Thymus (tissue), 11 donors: ENCODE measurements around the gene VEZT. TPM values are rescaled to one million over a fixed set of nuclear protein-coding genes. Genes with fewer than 3 reads are reported as not detected.
"Not testable (repeated sequence)": the region's sequence is repeated elsewhere in the genome, so short reads cannot be mapped to it uniquely, and the experiment has no call there.

Source experiments
- DNase-seq, 9 donors: peaks; one replicate each; pipeline ENCODE4 v3.0.0-alpha.2; 2013; ENCODE audit warnings: low spot score in 9 of 9, low read depth in 6 of 9, missing footprints in 1 of 9
- H3K27ac ChIP-seq, 2 donors: one replicate each; pipeline ENCODE4 v1.5.1; 2013; ENCODE audit warnings: control low read depth in 1 of 2, low read depth in 1 of 2, low read length in 1 of 2, mild to moderate bottlenecking in 1 of 2, moderate library complexity in 1 of 2
- H3K27me3 ChIP-seq, 2 donors: one replicate each; pipeline ENCODE4 v1.5.1; 2013; ENCODE audit warnings: low read length in 1 of 2; ENCODE audit not compliant: control insufficient read depth in 2 of 2, insufficient read depth in 1 of 2
- H3K36me3 ChIP-seq, 2 donors: one replicate each; pipeline ENCODE4 v1.5.1; 2013; ENCODE audit warnings: low read length in 1 of 2, mild to moderate bottlenecking in 1 of 2, moderate library complexity in 1 of 2; ENCODE audit not compliant: control insufficient read depth in 2 of 2, insufficient read depth in 2 of 2
- H3K4me1 ChIP-seq, 2 donors: one replicate each; pipeline ENCODE4 v1.5.1; 2013; ENCODE audit warnings: low read length in 2 of 2; ENCODE audit not compliant: control insufficient read depth in 2 of 2, insufficient read depth in 2 of 2
- H3K4me3 ChIP-seq, 2 donors: one replicate each; pipeline ENCODE4 v1.5.1; 2013; ENCODE audit warnings: low read length in 2 of 2, control low read depth in 1 of 2, mild to moderate bottlenecking in 1 of 2
- H3K9me3 ChIP-seq, 2 donors: one replicate each; pipeline ENCODE4 v1.5.1; 2013; ENCODE audit warnings: low read length in 1 of 2, mild to moderate bottlenecking in 1 of 2; ENCODE audit not compliant: control insufficient read depth in 2 of 2, insufficient read depth in 1 of 2
- WGBS: extraction: QIAGEN DNeasy Blood & Tissue Kit; methylation state at CpG from one replicate; pipeline ENCODE4 v1.1.7; 2013; 5-methylcytosine and 5-hydroxymethylcytosine counted together
- polyA plus RNA-seq: library from polyadenylated mRNA; stranded (reverse); fragments of 200-250 nt; gene quantifications from one replicate; pipeline ENCODE4 v1.2.3, GENCODE V29; 2013
- total RNA-seq: library from RNA; stranded (reverse); fragments of 120-200 nt; gene quantifications from one replicate; pipeline ENCODE4 v1.2.4, GENCODE V29; 2013
- donor health status: healthy.

Gene VEZT
- total and polyA plus RNA-seq, 2 donors = 51.4 to 54.4 TPM

DNA sequence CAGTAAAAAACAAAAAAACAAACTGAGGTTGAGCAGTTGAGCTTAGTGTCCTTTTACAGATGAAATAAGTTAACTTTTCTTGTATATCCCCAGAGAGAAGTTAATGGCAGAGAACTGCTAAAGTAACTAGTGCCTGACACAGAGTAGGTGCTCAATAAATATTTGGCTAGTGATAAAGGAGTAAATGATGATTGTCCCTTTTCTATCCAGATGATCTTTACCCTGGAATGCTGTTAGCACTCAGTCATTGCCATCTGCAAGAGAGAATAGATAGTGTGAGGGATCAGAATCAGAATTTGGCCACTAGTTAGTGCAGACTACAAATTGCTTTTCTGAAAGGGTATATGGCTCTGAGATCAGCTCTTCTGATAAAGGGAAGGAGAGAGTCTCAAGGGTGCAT lies 21.6 kb downstream of the VEZT start:
- no peak for DNase-seq
- no peak overlapping the region for H3K4me3 ChIP-seq
- no peaks in the 10 kb centered on the region for H3K27me3 ChIP-seq
- H3K4me1 ChIP-seq = no peaks in the 10 kb centered on the region
- no peak overlapping the region for H3K27ac ChIP-seq
- peaks cover 0 to 1% of the 10 kb centered on the region in 2 donors for H3K9me3 ChIP-seq
- peaks cover 8 to 12% of the 10 kb centered on the region in 2 donors for H3K36me3 ChIP-seq

- H3K36me3 ChIP-seq = peaks cover 7 to 15% of the 10 kb centered on the region in 2 donors
- not testable (repeated sequence) for H3K9me3 ChIP-seq, H3K27me3 ChIP-seq, DNase-seq, H3K27ac ChIP-seq, H3K4me1 ChIP-seq, H3K4me3 ChIP-seq
- WGBS = 98% methylated on average over 2 of the region's 2 CpGs
Measured at GRCh38 chr12:95239835-95240234, 22.2 kb downstream of the VEZT start.

GRCh38 chr12:95240556-95240955 lies 22.9 kb downstream of the VEZT start:
- peaks cover 7 to 15% of the 10 kb centered on the region in 2 donors for H3K36me3 ChIP-seq
- H3K4me3 ChIP-seq = no peak overlapping the region
- H3K27me3 ChIP-seq = no peaks in the 10 kb centered on the region
- no peak for DNase-seq
- H3K27ac ChIP-seq = no peak overlapping the region
- WGBS = 97% methylated on average over 2 of the region's 2 CpGs
- no peaks in the 10 kb centered on the region for H3K4me1 ChIP-seq
- no peaks in the 10 kb centered on the region for H3K9me3 ChIP-seq

- not testable (repeated sequence) for DNase-seq, H3K27ac ChIP-seq, H3K4me1 ChIP-seq, H3K9me3 ChIP-seq, H3K4me3 ChIP-seq, H3K27me3 ChIP-seq
- WGBS = 98% methylated on average over 6 of the region's 6 CpGs
- H3K36me3 ChIP-seq = peaks cover 7 to 15% of the 10 kb centered on the region in 2 donors
Measured at GRCh38 chr12:95241138-95241537, 23.5 kb downstream of the VEZT start.

- WGBS = 96% methylated on average over 4 of the region's 4 CpGs
- Histone ChIP-seq H3K4me1 (peaks cover 0 to 2% of the 10 kb centered on the region in 2 donors), H3K27me3 (no peaks in the 10 kb centered on the region), H3K36me3 (peaks cover 7 to 15% of the 10 kb centered on the region in 2 donors), H3K27ac (no peak overlapping the region), H3K4me3 (no peak overlapping the region), H3K9me3 (no peaks in the 10 kb centered on the region)
- DNase-seq = no peak
Measured at GRCh38 chr12:95241761-95242506, 24.3 kb downstream of the VEZT start.

DNA sequence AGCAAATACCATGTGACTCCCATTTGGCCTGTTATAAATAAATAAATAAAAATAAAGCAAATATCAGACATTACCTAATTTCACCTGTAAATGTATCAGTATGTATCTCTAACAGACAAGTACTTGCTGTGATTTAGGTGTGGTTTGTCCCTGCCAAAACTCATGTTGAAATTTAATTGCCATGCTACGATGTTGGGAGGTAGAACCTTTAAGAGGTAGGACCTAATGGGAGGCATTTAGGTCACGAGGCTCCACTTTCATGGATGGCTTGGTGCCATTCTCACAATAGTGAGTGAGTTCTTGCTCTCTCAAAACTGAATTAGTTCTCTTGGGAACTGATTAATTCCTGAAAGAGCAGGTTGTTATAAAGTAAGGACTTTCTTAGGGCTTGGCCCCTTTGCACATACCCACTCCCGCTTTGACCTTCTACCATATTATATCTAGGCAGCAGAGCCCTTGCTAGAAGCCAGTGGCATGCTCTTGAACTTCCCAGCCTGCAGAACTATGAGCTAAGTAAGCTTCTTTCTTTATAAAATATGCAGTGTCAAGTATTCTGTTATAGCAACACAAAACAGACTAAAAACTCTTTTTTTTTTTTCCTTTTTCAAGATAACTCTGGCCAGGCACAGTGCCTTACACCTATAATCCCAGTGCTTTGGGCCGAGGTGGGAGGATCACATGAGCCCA lies 26.0 kb downstream of the VEZT start:
- Histone ChIP-seq H3K4me1 (peaks cover 0 to 2% of the 10 kb centered on the region in 2 donors), H3K27me3 (no peaks in the 10 kb centered on the region), H3K27ac (no peak overlapping the region), H3K36me3 (peaks cover 7 to 15% of the 10 kb centered on the region in 2 donors), H3K9me3 (no peaks in the 10 kb centered on the region), H3K4me3 (no peak overlapping the region)
- WGBS = 96% methylated on average over 4 of the region's 4 CpGs
- no peak for DNase-seq

DNA sequence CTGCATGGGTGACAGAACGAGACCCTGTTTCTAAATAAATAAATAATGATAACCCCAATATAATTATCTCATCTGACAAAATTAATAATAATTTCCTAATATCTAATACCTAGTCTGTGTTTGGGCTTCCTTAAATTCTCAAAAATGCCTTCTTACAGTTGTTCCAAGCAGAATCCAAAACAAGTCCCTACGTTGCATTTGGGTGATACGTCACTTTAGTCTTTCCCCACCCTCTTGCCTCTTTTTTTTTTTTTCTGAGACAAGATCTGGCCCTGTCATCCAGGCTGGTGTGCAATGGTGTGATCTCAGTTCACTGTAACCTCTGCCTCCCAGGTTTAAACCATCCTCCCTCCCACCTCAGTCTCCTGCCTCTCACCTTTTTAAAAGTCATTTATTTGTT lies 26.7 kb downstream of the VEZT start:
- Histone ChIP-seq H3K27ac (no peak overlapping the region), H3K27me3 (no peaks in the 10 kb centered on the region), H3K9me3 (no peaks in the 10 kb centered on the region), H3K4me1 (peaks cover 0 to 2% of the 10 kb centered on the region in 2 donors), H3K36me3 (peaks cover 7 to 15% of the 10 kb centered on the region in 2 donors), H3K4me3 (no peak overlapping the region)
- no peak for DNase-seq
- WGBS = 97% methylated on average over 3 of the region's 3 CpGs

GRCh38 chr12:95248095-95248494 lies 30.5 kb downstream of the VEZT start:
- Histone ChIP-seq H3K36me3 (peaks cover 8 to 12% of the 10 kb centered on the region in 2 donors), H3K27ac (no peak overlapping the region), H3K9me3 (no peaks in the 10 kb centered on the region), H3K4me3 (no peak overlapping the region), H3K27me3 (no peaks in the 10 kb centered on the region), H3K4me1 (peaks cover 0 to 2% of the 10 kb centered on the region in 2 donors)
- WGBS = 93% methylated on average over 1 of the region's 1 CpG
- DNase-seq = no peak

DNA sequence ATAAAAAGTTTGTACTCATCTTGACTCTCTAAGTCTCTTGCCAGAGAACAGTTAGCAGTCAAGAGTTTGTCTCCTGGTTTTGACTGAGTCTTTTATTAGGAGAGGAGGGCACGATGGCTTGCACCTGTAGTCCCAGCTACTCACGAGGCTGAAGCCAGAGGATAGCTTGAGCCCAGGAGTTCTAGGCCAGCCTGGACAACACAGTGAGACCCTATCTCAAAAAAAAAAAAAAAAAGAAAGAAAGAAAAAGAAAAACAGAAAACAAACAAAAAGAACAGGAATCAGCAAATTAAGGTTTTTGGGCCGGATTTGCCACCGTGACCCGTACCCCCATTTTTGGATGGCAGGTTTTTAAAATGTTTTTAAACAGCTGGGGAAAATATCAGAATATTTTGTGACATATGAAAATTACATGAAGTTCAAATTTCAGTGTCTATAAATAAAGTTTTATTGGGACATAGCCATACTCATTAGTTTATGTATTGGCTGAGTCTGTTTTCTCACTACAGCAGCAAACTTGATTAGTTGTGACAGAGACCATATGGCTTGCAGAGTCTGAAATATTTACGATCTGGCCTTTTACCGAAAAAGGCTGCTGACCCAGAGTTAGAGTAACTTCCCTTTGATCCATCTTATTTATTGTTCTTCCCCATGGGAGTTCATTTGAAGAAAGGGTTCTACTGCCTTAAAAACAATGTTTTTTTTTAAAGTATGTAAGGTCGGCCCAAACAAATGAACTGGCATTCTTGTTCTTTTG lies 31.2 kb downstream of the VEZT start:
- no peak for DNase-seq
- Histone ChIP-seq H3K4me3 (no peak overlapping the region), H3K4me1 (peaks cover 0 to 2% of the 10 kb centered on the region in 2 donors), H3K27ac (no peak overlapping the region), H3K36me3 (peaks cover 4 to 19% of the 10 kb centered on the region in 2 donors), H3K9me3 (no peaks in the 10 kb centered on the region), H3K27me3 (no peaks in the 10 kb centered on the region)
- 97% methylated on average over 8 of the region's 8 CpGs for WGBS
